ENCODE measurements around the gene SMG6. TPM values are rescaled to one million over a fixed set of nuclear protein-coding genes. Genes with fewer than 3 reads are reported as not detected.

SMG6 gene
- total and polyA plus RNA-seq, 2 of the 13 experiments (the other 11 are each of a cell fraction or from before 2014, with no cell fraction given) = 4.6 to 14.6 TPM

GRCh38 chr17:2157675-2158395, 145.8 kb downstream of the SMG6 start (continued):
- TF ChIP-seq RNF219 (CRISPR knock-in tag; IDR thresholded peaks at IDR 0.05) (no peak), RFX1 (IDR thresholded peaks at IDR 0.05) (no peak), SIN3A (IDR thresholded peaks at IDR 0.05; ENCODE audit: borderline replicate concordance, low read depth, low read length) (no peak), ZNF335 (CRISPR knock-in tag; IDR thresholded peaks at IDR 0.05) (0 out of 2 replicates have a peak, but pooled peaks have one; percentile 45), CBFB (CRISPR knock-in tag; IDR thresholded peaks at IDR 0.05) (no peak), ZNF460 (CRISPR knock-in tag; IDR thresholded peaks at IDR 0.05; ENCODE audit: borderline replicate concordance) (no peak), ZC3H13 (CRISPR knock-in tag; IDR thresholded peaks at IDR 0.05) (no peak), HMGA1 (CRISPR knock-in tag; conservative IDR thresholded peaks at IDR 0.05) (no peak), THRA (CRISPR knock-in tag; IDR thresholded peaks at IDR 0.05; ENCODE audit: borderline replicate concordance) (0 out of 2 replicates have a peak, but pooled peaks have one; percentile 43), ZNF703 (CRISPR knock-in tag; IDR thresholded peaks at IDR 0.05; ENCODE audit: borderline replicate concordance) (no peak), MIXL1 (CRISPR knock-in tag; IDR thresholded peaks at IDR 0.05) (0 out of 2 replicates have a peak, but pooled peaks have one; percentile 14), ZBTB4 (CRISPR knock-in tag; IDR thresholded peaks at IDR 0.05; ENCODE audit: borderline replicate concordance) (no peak), CREM (IDR thresholded peaks at IDR 0.05) (peak; percentile 30; the same call in 1 of the 2 replicates), CREM (CRISPR knock-in tag; IDR thresholded peaks at IDR 0.05) (no peak), ZNF747 (CRISPR knock-in tag; IDR thresholded peaks at IDR 0.05; ENCODE audit: borderline replicate concordance) (no peak), GATAD2A (CRISPR knock-in tag; IDR thresholded peaks at IDR 0.05) (peak; percentile 79), ZBTB1 (CRISPR knock-in tag; IDR thresholded peaks at IDR 0.05; ENCODE audit: borderline replicate concordance) (no peak), KAT8 (CRISPR knock-in tag; IDR thresholded peaks at IDR 0.05) (peak; percentile 39; the same call in 1 of the 2 replicates), KLF16 (CRISPR knock-in tag; IDR thresholded peaks at IDR 0.05) (peak in 1 of 2 experiments; percentile 71; a peak in 1 of 4 replicates), TFDP1 (CRISPR knock-in tag; IDR thresholded peaks at IDR 0.05; ENCODE audit: borderline replicate concordance) (no peak)

All from HepG2 (cell line).